ENCODE data around the gene TVP23C. TPM values are rescaled to one million over a fixed set of nuclear protein-coding genes. Genes with fewer than 3 reads are reported as not detected.

The TVP23C gene
- total RNA-seq, 1 experiment from 2014 or later, result 16.9 TPM

GRCh38 chr17:15462976-15463772 is 100.1 kb downstream of the TVP23C start:
- no peak overlapping the region for H3K9ac ChIP-seq (ENCODE audit: extremely low read depth, insufficient read length, low read length)
- H2AK5ac ChIP-seq (ENCODE audit: insufficient read length, low read length), result no peak overlapping the region
- H2BK15ac ChIP-seq (ENCODE audit: low read depth, low read length), result no peak overlapping the region
- H2BK120ac ChIP-seq (ENCODE audit: low read depth, low read length, poor library complexity, severe bottlenecking), result no peak overlapping the region
- no peak overlapping the region for H2BK20ac ChIP-seq (ENCODE audit: low read depth, low read length, poor library complexity, severe bottlenecking)
- H3K4me2 ChIP-seq (ENCODE audit: insufficient read depth, insufficient read length, low read length), result no peak overlapping the region
- Mint-ChIP-seq H3K27ac (peak overlapping the region; percentile 28 to 43 (median 34); a peak in 3 of 7 replicates), H3K4me3 (no peak overlapping the region), H3K27me3 (ENCODE audit: low read depth) (no peaks in the 10 kb centered on the region), H3K4me1 (peaks cover 4 to 6% of the 10 kb centered on the region in 2 experiments), H3K9me3 (peaks cover 0 to 2% of the 10 kb centered on the region in 2 experiments; a peak in 3 of 5 replicates), H3K36me3 (ENCODE audit: insufficient read depth in 1 of 3, low read depth in 3 of 3) (peaks cover 4 to 12% (median 6%) of the 10 kb centered on the region in 3 experiments; a peak in 6 of 7 replicates)
- no peak for TF ChIP-seq CTCF (conservative IDR thresholded peaks at IDR 0.05)
- H3T11ph ChIP-seq (ENCODE audit: low read length), result no peak overlapping the region
- H3K27ac ChIP-seq (ENCODE audit: insufficient read length, low read depth, low read length), result no peak overlapping the region
- H4K91ac ChIP-seq (ENCODE audit: insufficient read length, low read depth, low read length), result no peak overlapping the region
- no peaks in the 10 kb centered on the region for H3K79me2 ChIP-seq (ENCODE audit: insufficient read depth, low read length)
- H4K5ac ChIP-seq (ENCODE audit: insufficient read length, low read depth, low read length), result no peak overlapping the region
- no peak overlapping the region for H3K56ac ChIP-seq (ENCODE audit: insufficient read length, low read depth, low read length)
- peaks cover 3% of the 10 kb centered on the region; the same call in 1 of the 2 replicates for H3K4me1 ChIP-seq (ENCODE audit: insufficient read depth, low read length)
- WGBS (ENCODE audit: extremely low coverage, insufficient read length, low lambda C conversion rate), result no CpG with 5 or more reads among the region's 11 CpGs
- no peaks in the 10 kb centered on the region for H3K9me3 ChIP-seq (ENCODE audit: control insufficient read depth, low read depth, low read length)
- H3K23ac ChIP-seq (ENCODE audit: insufficient read length, low read depth, low read length), result no peak overlapping the region
- no peak overlapping the region for H3K4ac ChIP-seq (ENCODE audit: low read depth, low read length)
- H3K18ac ChIP-seq (ENCODE audit: insufficient read length, low read depth, low read length), result no peak overlapping the region
- H3K23me2 ChIP-seq (ENCODE audit: insufficient read length, low read depth, low read length, poor library complexity, severe bottlenecking), result no peaks in the 10 kb centered on the region
- no peak overlapping the region for H2BK5ac ChIP-seq (ENCODE audit: insufficient read length, low read length)
- no peaks in the 10 kb centered on the region for H3K79me1 ChIP-seq (ENCODE audit: insufficient read depth, low read depth, low read length, poor library complexity, severe bottlenecking)
- H2BK12ac ChIP-seq (ENCODE audit: insufficient read length, low read depth, low read length), result no peak overlapping the region
- H2AFZ ChIP-seq (ENCODE audit: low read length), result no peak overlapping the region
- no peaks in the 10 kb centered on the region for H3K27me3 ChIP-seq (ENCODE audit: insufficient read depth, low read length)
- H4K20me1 ChIP-seq (ENCODE audit: control insufficient read depth, insufficient read depth, insufficient read length), result no peaks in the 10 kb centered on the region
- H4K8ac ChIP-seq (replicated peaks; ENCODE audit: insufficient read length, low read depth, low read length), result no peak overlapping the region
- no peak overlapping the region for H3K14ac ChIP-seq (ENCODE audit: insufficient read depth, low read length)
- peak; percentile 55 for DNase-seq

Measured in H9 (cell line).